NCI-H1048 (cell line): ENCODE measurements around the gene PPIF.

Experiments used
- DNase-seq: peaks from one replicate; lab custom pipeline; 2025; lab: John Stamatoyannopoulos, UW

PPIF gene

DNA sequence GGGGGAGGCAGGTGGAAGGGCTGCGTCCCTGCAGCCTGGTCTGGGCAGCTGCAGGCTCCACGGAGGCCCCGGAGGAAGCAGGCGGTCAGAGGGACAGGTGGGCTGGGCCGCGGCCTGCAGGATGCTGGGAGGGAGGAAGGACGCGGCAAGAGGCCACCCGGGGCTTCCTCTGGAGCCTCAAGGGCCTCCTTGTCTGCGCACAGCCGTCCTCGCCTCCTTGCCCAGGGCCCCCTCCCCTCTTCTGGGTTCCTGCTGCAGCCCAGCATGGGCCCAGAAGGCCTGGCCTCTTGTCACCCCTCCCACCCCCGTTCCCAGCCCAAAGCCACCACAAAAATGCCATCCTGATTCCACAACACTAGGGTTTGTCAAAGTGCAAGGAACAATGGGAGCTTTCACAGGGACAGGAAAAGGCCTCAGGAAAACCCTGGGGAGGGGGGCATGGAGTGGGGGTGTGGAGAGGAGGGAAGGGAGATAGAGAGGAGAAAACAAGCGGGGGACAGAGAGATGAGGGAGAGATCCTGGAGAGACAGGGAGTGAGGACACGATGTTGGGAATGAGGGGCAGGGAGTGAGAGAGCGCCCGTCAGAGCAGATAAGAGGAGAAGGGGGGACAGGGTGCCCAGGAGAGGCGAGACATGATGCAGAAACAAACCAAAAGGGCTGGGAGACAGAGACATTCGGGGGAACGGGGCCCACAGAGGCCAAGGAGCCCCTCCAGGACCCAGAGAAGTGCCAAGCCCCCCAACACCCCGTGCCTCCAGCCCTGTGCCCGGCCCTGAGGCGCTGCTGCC lies 56.4 kb downstream of the PPIF start:
- no peak for DNase-seq

DNA sequence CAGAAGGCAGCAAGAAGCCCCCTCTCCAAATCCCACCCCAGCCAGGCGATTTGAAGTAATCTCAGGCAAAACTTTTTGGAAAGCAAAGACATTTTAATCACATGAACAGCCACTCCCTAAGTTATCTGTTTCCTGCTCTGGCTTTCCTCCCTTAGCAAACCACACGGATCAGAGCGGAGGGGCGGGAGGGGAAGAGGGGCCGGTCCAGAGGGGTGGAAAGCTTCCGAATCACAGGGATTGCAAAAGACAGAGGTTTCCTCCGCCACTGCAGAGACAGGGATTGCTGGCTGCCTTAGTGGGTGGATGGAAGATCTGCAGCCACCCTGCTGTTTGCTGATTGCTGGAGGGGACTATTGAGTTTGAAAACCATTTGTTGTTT lies 57.0 kb downstream of the PPIF start:
- no peak for DNase-seq

DNA sequence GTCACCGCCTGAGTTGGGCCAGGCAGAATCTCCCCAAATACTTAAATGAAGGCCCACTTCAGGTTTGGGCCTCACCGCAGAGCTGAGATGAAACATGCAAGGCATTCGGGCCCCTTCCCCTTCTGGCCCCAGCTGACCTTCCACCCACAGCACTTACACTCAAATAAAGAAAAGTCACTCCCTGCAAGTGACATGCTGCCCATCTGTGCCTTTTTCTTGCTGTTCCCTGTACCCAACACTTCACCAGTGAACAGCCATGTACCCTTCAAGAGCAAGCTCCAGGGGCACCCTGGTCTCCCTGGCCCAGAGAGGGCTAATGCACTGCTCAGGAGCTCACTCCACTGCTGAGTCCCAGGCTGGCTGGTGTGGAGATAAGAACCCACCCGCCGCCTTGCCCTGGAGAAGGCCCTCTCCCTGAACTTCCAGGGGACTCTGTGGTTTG lies 57.4 kb downstream of the PPIF start:
- no peak for DNase-seq
